Panc1 (cell line): ENCODE results near the gene SNRNP48.

Experiments
- TF ChIP-seq, protein P1 (sequence below): fragments of 450-650 bp; IDR thresholded peaks from 2 replicates; pipeline ENCODE4 v1.5.1; 2017; ENCODE audit warnings: mild to moderate bottlenecking
- TF ChIP-seq, protein P2 (sequence below), 2 experiments: IDR thresholded peaks; 2 replicates each; pipeline ENCODE4 v1.6.1; 2011 to 2012; ENCODE audit warnings: low read depth in 2 of 2, control low read depth in 1 of 2, low read length in 1 of 2, mild to moderate bottlenecking in 1 of 2, moderate library complexity in 1 of 2; ENCODE audit not compliant: insufficient read depth in 1 of 2

DNA sequence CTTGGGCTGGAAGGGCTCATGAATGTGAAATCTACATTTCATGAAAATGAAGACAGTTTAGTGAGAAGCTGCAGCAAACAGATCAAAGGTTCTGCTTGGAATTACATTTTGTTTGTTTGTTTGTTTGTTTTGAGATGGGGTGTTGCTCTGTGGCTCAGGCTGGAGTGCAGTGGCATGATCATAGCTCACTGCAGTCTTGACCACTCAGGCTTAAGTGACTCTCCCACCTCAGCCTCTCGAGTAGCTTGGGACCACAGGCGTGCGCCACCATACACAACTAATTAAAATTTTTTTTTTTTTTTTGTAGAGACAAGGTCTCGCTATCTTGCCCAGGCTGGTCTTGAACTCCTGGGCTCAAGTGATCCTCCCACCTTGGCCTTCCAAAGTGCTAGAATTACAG is 42.7 kb upstream of the SNRNP48 start:
- TF ChIP-seq, protein P1, sequence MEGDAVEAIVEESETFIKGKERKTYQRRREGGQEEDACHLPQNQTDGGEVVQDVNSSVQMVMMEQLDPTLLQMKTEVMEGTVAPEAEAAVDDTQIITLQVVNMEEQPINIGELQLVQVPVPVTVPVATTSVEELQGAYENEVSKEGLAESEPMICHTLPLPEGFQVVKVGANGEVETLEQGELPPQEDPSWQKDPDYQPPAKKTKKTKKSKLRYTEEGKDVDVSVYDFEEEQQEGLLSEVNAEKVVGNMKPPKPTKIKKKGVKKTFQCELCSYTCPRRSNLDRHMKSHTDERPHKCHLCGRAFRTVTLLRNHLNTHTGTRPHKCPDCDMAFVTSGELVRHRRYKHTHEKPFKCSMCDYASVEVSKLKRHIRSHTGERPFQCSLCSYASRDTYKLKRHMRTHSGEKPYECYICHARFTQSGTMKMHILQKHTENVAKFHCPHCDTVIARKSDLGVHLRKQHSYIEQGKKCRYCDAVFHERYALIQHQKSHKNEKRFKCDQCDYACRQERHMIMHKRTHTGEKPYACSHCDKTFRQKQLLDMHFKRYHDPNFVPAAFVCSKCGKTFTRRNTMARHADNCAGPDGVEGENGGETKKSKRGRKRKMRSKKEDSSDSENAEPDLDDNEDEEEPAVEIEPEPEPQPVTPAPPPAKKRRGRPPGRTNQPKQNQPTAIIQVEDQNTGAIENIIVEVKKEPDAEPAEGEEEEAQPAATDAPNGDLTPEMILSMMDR = no peak
- TF ChIP-seq, protein P2, sequence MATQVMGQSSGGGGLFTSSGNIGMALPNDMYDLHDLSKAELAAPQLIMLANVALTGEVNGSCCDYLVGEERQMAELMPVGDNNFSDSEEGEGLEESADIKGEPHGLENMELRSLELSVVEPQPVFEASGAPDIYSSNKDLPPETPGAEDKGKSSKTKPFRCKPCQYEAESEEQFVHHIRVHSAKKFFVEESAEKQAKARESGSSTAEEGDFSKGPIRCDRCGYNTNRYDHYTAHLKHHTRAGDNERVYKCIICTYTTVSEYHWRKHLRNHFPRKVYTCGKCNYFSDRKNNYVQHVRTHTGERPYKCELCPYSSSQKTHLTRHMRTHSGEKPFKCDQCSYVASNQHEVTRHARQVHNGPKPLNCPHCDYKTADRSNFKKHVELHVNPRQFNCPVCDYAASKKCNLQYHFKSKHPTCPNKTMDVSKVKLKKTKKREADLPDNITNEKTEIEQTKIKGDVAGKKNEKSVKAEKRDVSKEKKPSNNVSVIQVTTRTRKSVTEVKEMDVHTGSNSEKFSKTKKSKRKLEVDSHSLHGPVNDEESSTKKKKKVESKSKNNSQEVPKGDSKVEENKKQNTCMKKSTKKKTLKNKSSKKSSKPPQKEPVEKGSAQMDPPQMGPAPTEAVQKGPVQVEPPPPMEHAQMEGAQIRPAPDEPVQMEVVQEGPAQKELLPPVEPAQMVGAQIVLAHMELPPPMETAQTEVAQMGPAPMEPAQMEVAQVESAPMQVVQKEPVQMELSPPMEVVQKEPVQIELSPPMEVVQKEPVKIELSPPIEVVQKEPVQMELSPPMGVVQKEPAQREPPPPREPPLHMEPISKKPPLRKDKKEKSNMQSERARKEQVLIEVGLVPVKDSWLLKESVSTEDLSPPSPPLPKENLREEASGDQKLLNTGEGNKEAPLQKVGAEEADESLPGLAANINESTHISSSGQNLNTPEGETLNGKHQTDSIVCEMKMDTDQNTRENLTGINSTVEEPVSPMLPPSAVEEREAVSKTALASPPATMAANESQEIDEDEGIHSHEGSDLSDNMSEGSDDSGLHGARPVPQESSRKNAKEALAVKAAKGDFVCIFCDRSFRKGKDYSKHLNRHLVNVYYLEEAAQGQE (IDR thresholded peaks at IDR 0.05; ENCODE audit: insufficient read depth in 1 of 2, low read depth in 2 of 2, low read length in 1 of 2) = no peak
